Breast epithelium (tissue), 4 donors: Measurements from ENCODE around the gene MMP15. TPM values are rescaled to one million over a fixed set of nuclear protein-coding genes. Genes with fewer than 3 reads are reported as not detected.
"Not testable (repeated sequence)": the region's sequence is repeated elsewhere in the genome, so short reads cannot be mapped to it uniquely, and the experiment has no call there.

ENCODE experiments used
- DNase-seq, 2 donors: peaks; one replicate each; pipeline ENCODE4 v3.0.0-alpha.2; 2019; ENCODE audit warnings: low spot score in 2 of 2
- H3K27ac ChIP-seq, 2 donors: fragments of 200-600 bp; sonication (generic) in 1 of 2; one replicate each; pipeline ENCODE4 v1.5.1; 2016 to 2019; ENCODE audit warnings: mild to moderate bottlenecking in 1 of 2
- H3K27me3 ChIP-seq, 2 donors: fragments of 200-600 bp; sonication (generic) in 1 of 2; one replicate each; pipeline versions ENCODE4 v1.5.1 to v1.6.0; 2017 to 2019; ENCODE audit warnings: control low read depth in 1 of 2, mild to moderate bottlenecking in 1 of 2
- H3K36me3 ChIP-seq: fragments of 200-600 bp; one replicate; pipeline ENCODE4 v1.5.1; 2019
- H3K4me1 ChIP-seq, 2 donors: fragments of 200-600 bp; sonication (generic); one replicate each; pipeline ENCODE4 v1.5.1; 2016 to 2019; ENCODE audit warnings: control low read depth in 1 of 2
- H3K4me3 ChIP-seq, 3 donors: fragments of 200-600 bp; sonication (generic); 1 replicate in 2 of 3; 2 replicates in 1 of 3; pipeline ENCODE4 v1.5.1; 2016 to 2019; ENCODE audit warnings: mild to moderate bottlenecking in 3 of 3, moderate library complexity in 2 of 3
- H3K9me3 ChIP-seq, 2 donors: fragments of 200-600 bp; sonication (generic) in 1 of 2; one replicate each; pipeline ENCODE4 v1.5.1; 2016 to 2019; ENCODE audit warnings: control low read depth in 1 of 2
- CTCF ChIP-seq, 3 donors: fragments of 450-650 bp; IDR thresholded peaks; one replicate each; pipeline ENCODE4 v1.5.1; 2016 to 2017; ENCODE audit warnings: antibody characterized with exemption in 3 of 3, mild to moderate bottlenecking in 3 of 3, moderate library complexity in 3 of 3
- POLR2A ChIP-seq: fragments of 450-650 bp; IDR thresholded peaks from one replicate; pipeline ENCODE4 v1.6.1; 2016; ENCODE audit warnings: antibody characterized with exemption, mild to moderate bottlenecking, moderate library complexity
- POLR2AphosphoS5 ChIP-seq, 3 donors: sonication (generic); formaldehyde crosslinking; IDR thresholded peaks; one replicate each; pipeline ENCODE4 v1.6.1; 2017; ENCODE audit warnings: antibody characterized with exemption in 3 of 3
- intact Hi-C: fragments of 100-400 bp; cut with DNase I; formaldehyde crosslinking; loops from one replicate; pipeline ENCODE4 v1.15.1; 2023; ENCODE audit warnings: low total_unique reads
- total RNA-seq, 3 donors: library from RNA; depleted of rRNA; stranded (reverse); fragments of >200 nt; gene quantifications; one replicate each; pipeline ENCODE4 v1.1.0, GENCODE V29; 2016

Gene MMP15
- total RNA-seq, 3 donors from 2014 or later = 4.6 to 5.3 (median 4.8) TPM

DNA sequence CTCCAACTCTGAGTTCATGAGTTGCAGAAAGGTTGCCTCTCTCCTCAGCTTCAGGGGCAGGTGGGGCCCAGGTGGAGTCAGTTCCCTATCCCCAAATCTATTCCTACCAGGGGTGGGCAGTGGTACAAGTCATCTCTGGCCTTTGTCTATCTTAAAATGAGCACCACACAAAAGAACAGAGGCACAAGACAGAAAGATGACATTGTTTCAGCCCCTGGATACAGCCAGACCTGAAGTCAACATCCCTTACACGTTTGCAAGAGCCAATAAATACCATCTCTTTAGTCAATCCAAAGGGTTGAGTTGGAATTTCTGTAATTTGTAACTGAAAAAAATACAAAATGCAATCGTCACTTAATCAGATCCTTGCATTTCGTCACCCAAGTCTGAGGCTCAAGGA lies 32.2 kb downstream of the MMP15 start:
- intact Hi-C loops = no loop called here
- Histone ChIP-seq H3K9me3 (no peaks in the 10 kb centered on the region), H3K27me3 (no peaks in the 10 kb centered on the region), H3K4me3 (no peak overlapping the region), H3K4me1 (no peaks in the 10 kb centered on the region), H3K27ac (no peak overlapping the region), H3K36me3 (no peaks in the 10 kb centered on the region)
- DNase-seq = no peak
- TF ChIP-seq POLR2AphosphoS5 (IDR thresholded peaks at IDR 0.05) (no peak), POLR2A (no peak), CTCF (IDR thresholded peaks at IDR 0.05) (no peak)

GRCh38 chr16:58062821-58063220 lies 37.3 kb downstream of the MMP15 start:
- no peak overlapping the region for H3K4me3 ChIP-seq
- H3K27me3 ChIP-seq = no peaks in the 10 kb centered on the region
- DNase-seq = no peak
- intact Hi-C loops = no loop called here
- no peaks in the 10 kb centered on the region for H3K9me3 ChIP-seq
- no peak for TF ChIP-seq CTCF (IDR thresholded peaks at IDR 0.05)
- no peak for TF ChIP-seq POLR2A
- TF ChIP-seq POLR2AphosphoS5 (IDR thresholded peaks at IDR 0.05) = no peak
- no peak overlapping the region for H3K27ac ChIP-seq
- no peaks in the 10 kb centered on the region for H3K36me3 ChIP-seq
- H3K4me1 ChIP-seq = no peaks in the 10 kb centered on the region

- TF ChIP-seq CTCF (IDR thresholded peaks at IDR 0.05) (no peak), POLR2A (no peak), POLR2AphosphoS5 (IDR thresholded peaks at IDR 0.05) (no peak)
Measured at GRCh38 chr16:58063377-58064076, 38.0 kb downstream of the MMP15 start.

DNA sequence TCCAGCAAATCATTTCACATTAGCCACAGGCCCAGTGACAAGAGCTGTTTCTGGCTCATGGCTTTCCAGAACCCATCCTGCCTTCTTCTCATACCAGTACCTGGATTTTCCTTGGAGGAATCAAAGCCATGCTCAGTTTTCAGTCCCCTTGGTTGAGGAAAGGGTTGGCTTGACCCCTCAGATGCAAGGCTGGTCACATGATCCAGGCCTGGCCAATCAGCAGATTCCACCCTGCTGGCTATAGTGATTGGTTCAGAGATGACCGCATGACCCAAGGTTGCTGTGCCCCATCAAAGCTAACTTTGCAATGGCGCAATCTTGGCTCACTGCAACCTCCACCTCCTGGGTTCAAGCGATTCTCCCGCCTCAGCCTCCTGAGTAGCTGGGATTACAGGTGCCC lies 45.0 kb downstream of the MMP15 start:
- no peak overlapping the region for H3K4me3 ChIP-seq
- H3K36me3 ChIP-seq = no peaks in the 10 kb centered on the region
- intact Hi-C loops = no loop called here
- H3K9me3 ChIP-seq = no peaks in the 10 kb centered on the region
- no peak for DNase-seq
- H3K27me3 ChIP-seq = no peaks in the 10 kb centered on the region
- no peak overlapping the region for H3K27ac ChIP-seq
- TF ChIP-seq POLR2AphosphoS5 (IDR thresholded peaks at IDR 0.05) (no peak), POLR2A (no peak), CTCF (IDR thresholded peaks at IDR 0.05) (no peak)
- no peaks in the 10 kb centered on the region for H3K4me1 ChIP-seq

More at GRCh38 chr16:58063377-58064076, 38.0 kb downstream of the MMP15 start:
- no peaks in the 10 kb centered on the region for H3K27me3 ChIP-seq
- no peaks in the 10 kb centered on the region for H3K36me3 ChIP-seq
- DNase-seq = no peak
- no peaks in the 10 kb centered on the region for H3K4me1 ChIP-seq
- no peaks in the 10 kb centered on the region for H3K9me3 ChIP-seq
- H3K4me3 ChIP-seq = no peak overlapping the region
- intact Hi-C loops = no loop called here
- H3K27ac ChIP-seq = no peak overlapping the region

DNA sequence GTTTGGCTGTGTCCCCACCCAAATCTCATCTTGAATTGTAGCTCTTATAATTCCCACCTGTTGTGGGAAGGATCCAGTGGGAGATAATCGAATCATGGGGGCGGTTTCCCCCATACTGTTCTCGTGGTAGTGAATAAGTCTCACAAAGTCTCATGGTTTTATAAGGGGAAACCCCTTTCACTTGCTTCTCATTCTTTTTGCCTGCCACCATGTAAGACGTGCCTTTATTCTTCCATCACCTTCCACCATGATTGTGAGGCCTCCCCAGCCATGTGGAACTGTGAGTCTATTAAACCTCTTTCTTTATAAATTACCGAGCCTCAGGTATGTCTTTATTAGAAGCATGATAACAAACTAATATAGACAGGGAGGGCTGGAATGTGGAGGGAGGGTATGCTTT lies 46.6 kb downstream of the MMP15 start:
- peaks cover 0 to 11% of the 10 kb centered on the region in 2 donors for H3K9me3 ChIP-seq
- DNase-seq, intact Hi-C loops, H3K4me1 ChIP-seq, H3K27me3 ChIP-seq, H3K27ac ChIP-seq, H3K4me3 ChIP-seq, H3K36me3 ChIP-seq: not testable (repeated sequence)

DNA sequence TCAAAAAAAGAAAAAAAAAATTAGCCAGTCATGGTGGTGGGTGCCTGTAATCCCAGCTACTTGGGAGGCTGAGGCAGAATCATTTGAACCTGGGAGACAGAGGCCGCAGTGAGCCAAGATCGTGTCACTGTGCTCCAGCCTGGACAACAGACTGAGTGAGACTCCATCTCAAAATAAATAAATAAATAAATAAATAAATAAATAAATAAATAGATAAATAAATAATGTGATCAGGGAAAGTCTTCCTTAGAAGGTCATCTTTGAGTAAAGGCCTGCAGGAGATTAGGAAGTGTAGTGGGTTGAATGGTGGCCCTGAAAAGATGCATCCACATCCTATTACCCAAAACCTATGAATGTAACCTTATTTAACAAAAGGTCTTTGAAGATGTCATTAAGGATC lies 47.5 kb downstream of the MMP15 start:
- intact Hi-C loops = not testable (repeated sequence)

More for the DNA sequence above, 47.5 kb downstream of the MMP15 start:
- H3K27me3 ChIP-seq, H3K4me3 ChIP-seq, H3K36me3 ChIP-seq, DNase-seq, H3K4me1 ChIP-seq, H3K27ac ChIP-seq: not testable (repeated sequence)
- peaks cover 0 to 12% of the 10 kb centered on the region in 2 donors for H3K9me3 ChIP-seq
